ENCODE data around the gene LVRN. TPM values are rescaled to one million over a fixed set of nuclear protein-coding genes. Genes with fewer than 3 reads are reported as not detected.

The LVRN gene
- total and polyA plus RNA-seq, 2 donors (not counting 3 experiments of a cell fraction or from before 2014, with no cell fraction given): 0.11 to 0.38 TPM

- Histone ChIP-seq H3K4me1 (ENCODE audit: control insufficient read depth, extremely low read depth, insufficient read depth, low read length) (peaks cover 19% of the 10 kb centered on the region), H3K27ac (ENCODE audit: insufficient read depth, low read depth, low read length) (no peak overlapping the region), H3K9me3 (replicated peaks; ENCODE audit: control insufficient read depth, insufficient read depth, low read length) (no peaks in the 10 kb centered on the region), H3K27me3 (ENCODE audit: control insufficient read depth in 2 of 2, insufficient read depth in 2 of 2, low read length in 2 of 2) (no peaks in the 10 kb centered on the region), H3K36me3 (ENCODE audit: control insufficient read depth in 2 of 2, extremely low read depth in 1 of 2, insufficient read depth in 2 of 2, low read length in 2 of 2) (no peaks in the 10 kb centered on the region), H3K9ac (replicated peaks; ENCODE audit: extremely low read depth, insufficient read depth, low read length) (no peak overlapping the region), H3K9me1 (replicated peaks; ENCODE audit: control insufficient read depth, extremely low read depth, insufficient read depth, low read length) (no peaks in the 10 kb centered on the region), H3K4me2 (ENCODE audit: insufficient read depth, low read length) (no peak overlapping the region), H2AFZ (ENCODE audit: low read depth, low read length) (no peak overlapping the region), H4K20me1 (replicated peaks; ENCODE audit: control insufficient read depth, extremely low read depth, insufficient read depth, low read length) (no peaks in the 10 kb centered on the region), H3K4me3 (replicated peaks in 1 of 3; ENCODE audit: insufficient read depth in 1 of 3, low read depth in 1 of 3, low read length in 3 of 3) (no peak overlapping the region), H3K79me2 (ENCODE audit: control insufficient read depth, insufficient read depth, low read length) (no peaks in the 10 kb centered on the region)
- ChIA-PET CTCF (interaction anchor here (1.3 kb wide), 1 partner anchor 9 kb away, joined by 3 read pairs; no protein-coding TSS in a partner anchor), POLR2A (no interaction called here)
- no TSS peak for BruUV-seq (replicated peaks)
- intact Hi-C loops (cut with micrococcal nuclease): loop anchor here (2.0 to 5.0 kb wide), 2 partner anchors 53 to 352 kb away; partner anchors contain the start of genes ARL14EPL and TMED7
- DNase-seq (ENCODE audit: low read depth, low spot score) (no peak), FAIRE-seq (no peak)
- dilution Hi-C loops (cut with MboI; ENCODE audit: extremely low pct_ligation_motif_present, low sequenced_read_pairs): no loop called here
- no peak for TF ChIP-seq GATA2 (IDR thresholded peaks at IDR 0.05; ENCODE audit: insufficient read depth, insufficient read length, low read depth, low read length)
- TF ChIP-seq POLR2A (IDR thresholded peaks at IDR 0.05; ENCODE audit: low read depth, low read length): no peak
- TF ChIP-seq FOS (IDR thresholded peaks at IDR 0.05; ENCODE audit: borderline replicate concordance, insufficient read depth, low read length): no peak
- TF ChIP-seq MYC (IDR thresholded peaks at IDR 0.05; ENCODE audit: low read depth, low read length): no peak
Observed at GRCh38 chr5:115979201-115980041, 17.1 kb downstream of the LVRN start.

DNA sequence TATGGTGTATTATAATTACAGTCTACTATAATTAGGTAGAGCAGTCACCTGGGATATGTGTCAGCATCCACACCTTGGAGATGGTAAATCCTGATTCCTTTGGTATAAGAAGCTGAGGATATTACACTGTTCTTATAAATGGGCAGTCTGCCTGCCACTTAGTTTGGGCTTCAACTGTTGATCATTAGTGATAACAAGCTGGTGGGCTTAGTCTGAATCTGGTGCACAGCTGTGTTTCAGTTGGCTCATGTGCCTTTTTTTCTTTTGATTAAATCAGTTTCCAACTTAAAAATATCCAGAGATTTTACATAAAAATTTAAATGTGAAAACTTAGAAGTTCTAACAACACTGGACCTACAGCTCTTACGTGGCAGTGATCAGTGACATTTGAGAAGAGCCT lies 21.2 kb downstream of the LVRN start:
- H3K4me1 ChIP-seq (ENCODE audit: control insufficient read depth, extremely low read depth, insufficient read depth, low read length): peaks cover 21% of the 10 kb centered on the region
- dilution Hi-C loops (cut with MboI; ENCODE audit: extremely low pct_ligation_motif_present, low sequenced_read_pairs) (no loop called here), intact Hi-C loops (cut with micrococcal nuclease) (no loop called here)
- POLR2A ChIA-PET: no interaction called here
- CTCF ChIA-PET: interaction anchor here (1.2 to 2.0 kb wide), 2 partner anchors 9 to 48 kb away, joined by 3 to 6 read pairs; partner anchors contain the start of gene ARL14EPL
- no peaks in the 10 kb centered on the region for H3K27me3 ChIP-seq (ENCODE audit: control insufficient read depth in 2 of 2, insufficient read depth in 2 of 2, low read length in 2 of 2)
- no peaks in the 10 kb centered on the region for H3K79me2 ChIP-seq (ENCODE audit: control insufficient read depth, insufficient read depth, low read length)
- no peak overlapping the region for H3K4me2 ChIP-seq (ENCODE audit: insufficient read depth, low read length)
- H3K9ac ChIP-seq (replicated peaks; ENCODE audit: extremely low read depth, insufficient read depth, low read length): no peak overlapping the region
- no peak overlapping the region for H3K4me3 ChIP-seq (replicated peaks in 1 of 3; ENCODE audit: insufficient read depth in 1 of 3, low read depth in 1 of 3, low read length in 3 of 3)
- FAIRE-seq (no peak), DNase-seq (ENCODE audit: low read depth, low spot score) (no peak)
- H2AFZ ChIP-seq (ENCODE audit: low read depth, low read length): no peak overlapping the region
- H3K9me3 ChIP-seq (replicated peaks; ENCODE audit: control insufficient read depth, insufficient read depth, low read length): no peaks in the 10 kb centered on the region
- BruUV-seq (replicated peaks): no TSS peak
- no peaks in the 10 kb centered on the region for H3K36me3 ChIP-seq (ENCODE audit: control insufficient read depth in 2 of 2, extremely low read depth in 1 of 2, insufficient read depth in 2 of 2, low read length in 2 of 2)
- H4K20me1 ChIP-seq (replicated peaks; ENCODE audit: control insufficient read depth, extremely low read depth, insufficient read depth, low read length): no peaks in the 10 kb centered on the region
- no peak for TF ChIP-seq POLR2A (IDR thresholded peaks at IDR 0.05; ENCODE audit: low read depth, low read length)
- TF ChIP-seq MYC (IDR thresholded peaks at IDR 0.05; ENCODE audit: low read depth, low read length): no peak
- no peak for TF ChIP-seq CTCF (IDR thresholded peaks at IDR 0.05; ENCODE audit: extremely low read depth in 1 of 2, insufficient read depth in 1 of 2, low read depth in 1 of 2, low read length in 2 of 2)
- no peak for TF ChIP-seq GATA2 (IDR thresholded peaks at IDR 0.05; ENCODE audit: insufficient read depth, insufficient read length, low read depth, low read length)
- no peak for TF ChIP-seq FOS (IDR thresholded peaks at IDR 0.05; ENCODE audit: borderline replicate concordance, insufficient read depth, low read length)
- TF ChIP-seq, protein P1, sequence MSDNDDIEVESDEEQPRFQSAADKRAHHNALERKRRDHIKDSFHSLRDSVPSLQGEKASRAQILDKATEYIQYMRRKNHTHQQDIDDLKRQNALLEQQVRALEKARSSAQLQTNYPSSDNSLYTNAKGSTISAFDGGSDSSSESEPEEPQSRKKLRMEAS (IDR thresholded peaks at IDR 0.05; ENCODE audit: insufficient read depth, insufficient read length): no peak
- no peak for TF ChIP-seq JUN (IDR thresholded peaks at IDR 0.05; ENCODE audit: borderline replicate concordance, insufficient read depth, insufficient read length, low read depth)
- TF ChIP-seq POLR2AphosphoS5 (IDR thresholded peaks at IDR 0.05; ENCODE audit: insufficient read depth, low read depth, low read length): no peak
- TF ChIP-seq EZH2 (IDR thresholded peaks at IDR 0.05; ENCODE audit: borderline replicate concordance, low read depth, low read length, severe bottlenecking): no peak
- no peak overlapping the region for H3K27ac ChIP-seq (ENCODE audit: insufficient read depth, low read depth, low read length)
- no peaks in the 10 kb centered on the region for H3K9me1 ChIP-seq (replicated peaks; ENCODE audit: control insufficient read depth, extremely low read depth, insufficient read depth, low read length)
